Fibroblast of villous mesenchyme (primary cell): ENCODE data around the gene AFTPH. TPM values are rescaled to one million over a fixed set of nuclear protein-coding genes. Genes with fewer than 3 reads are reported as not detected.

ENCODE experiments used
- DNase-seq: peaks from one replicate; pipeline ENCODE4 v3.0.0-alpha.2; 2010; ENCODE audit warnings: low read depth
- H3K4me3 ChIP-seq: 2 replicates; pipeline ENCODE4 v1.5.1; 2011; ENCODE audit warnings: low read depth, mild to moderate bottlenecking, low read length
- CTCF ChIP-seq: IDR thresholded peaks from 2 replicates; pipeline ENCODE4 v1.5.1; 2012; ENCODE audit warnings: low read depth, mild to moderate bottlenecking, low read length; ENCODE audit not compliant: insufficient read depth
- small RNA-seq: library from RNA; depleted of rRNA; stranded (forward); fragments of <200 nt; gene quantifications from one replicate; pipeline ENCODE3, GENCODE V24; 2012
- total RNA-seq: library from RNA; depleted of rRNA; stranded (reverse); fragments of >200 nt; gene quantifications from 2 replicates; pipeline ENCODE4 v1.2.3, GENCODE V29; 2012

Gene AFTPH
- total RNA-seq, 1 donor, result 40.2 TPM

GRCh38 chr2:64640153-64641044 lies 116.3 kb downstream of the AFTPH start:
- no peak overlapping the region for H3K4me3 ChIP-seq
- no peak for TF ChIP-seq CTCF
- DNase-seq, result no peak

GRCh38 chr2:64641599-64641998 lies 117.5 kb downstream of the AFTPH start:
- TF ChIP-seq CTCF, result no peak
- H3K4me3 ChIP-seq, result no peak overlapping the region
- no peak for DNase-seq

Small RNAs within 50 kb of the gene (small RNA-seq; reads per million reads assigned to genes)
- gene RNU6-100P, result not detected

Other genes starting within 250 kb of the AFTPH start
- gene LGALSL, start 70.2 kb upstream of the AFTPH start, total RNA-seq, result 3.2 and 6.5 TPM in 2 replicates
- gene SERTAD2, start 129.6 kb downstream of the AFTPH start, total RNA-seq, result 6.8 and 7.8 TPM in 2 replicates